Esophagus muscularis mucosa (tissue), 4 donors: ENCODE results near the gene GON4L. TPM values are rescaled to one million over a fixed set of nuclear protein-coding genes. Genes with fewer than 3 reads are reported as not detected.

Source experiments
- DNase-seq: peaks from one replicate; pipeline ENCODE4 v3.0.0-alpha.2; 2017; ENCODE audit errors: extremely low spot score
- H3K27ac ChIP-seq, 4 donors: fragments of 200-600 bp; sonication (generic); replicated peaks in 1 of 4; 1 replicate in 3 of 4; 2 replicates in 1 of 4; pipeline ENCODE4 v1.5.1; 2016 to 2019; ENCODE audit warnings: mild to moderate bottlenecking in 1 of 4
- H3K27me3 ChIP-seq, 4 donors: fragments of 200-600 bp; sonication (generic); one replicate each; pipeline versions ENCODE4 v1.5.1 to v1.6.0; 2016 to 2019
- H3K36me3 ChIP-seq, 4 donors: fragments of 200-600 bp; sonication (generic); one replicate each; pipeline ENCODE4 v1.5.1; 2016 to 2019
- H3K4me1 ChIP-seq, 4 donors: fragments of 200-600 bp; sonication (generic); one replicate each; pipeline ENCODE4 v1.5.1; 2016 to 2019
- H3K4me3 ChIP-seq, 4 donors: fragments of 200-600 bp; sonication (generic); 1 replicate in 2 of 4; 2 replicates in 2 of 4; pipeline ENCODE4 v1.5.1; 2016 to 2019; ENCODE audit warnings: mild to moderate bottlenecking in 4 of 4, moderate library complexity in 1 of 4
- H3K9me3 ChIP-seq, 4 donors: fragments of 200-600 bp; sonication (generic); 1 replicate in 3 of 4; 2 replicates in 1 of 4; pipeline ENCODE4 v1.5.1; 2016 to 2019
- CTCF ChIP-seq, 3 experiments: fragments of 200-600 bp in 2 of 3; fragments of 450-650 bp in 1 of 3; sonication (generic) in 2 of 3; IDR thresholded peaks; one replicate each; pipeline ENCODE4 v1.5.1; 2017 to 2019; ENCODE audit warnings: antibody characterized with exemption in 3 of 3, mild to moderate bottlenecking in 2 of 3, moderate library complexity in 1 of 3
- EP300 ChIP-seq: sonication (generic); formaldehyde crosslinking; IDR thresholded peaks from one replicate; pipeline ENCODE4 v1.6.1; 2017; ENCODE audit warnings: antibody characterized with exemption
- POLR2A ChIP-seq: fragments of 450-650 bp; IDR thresholded peaks from one replicate; pipeline ENCODE4 v1.6.1; 2017; ENCODE audit warnings: antibody characterized with exemption, moderate library complexity, mild to moderate bottlenecking, low read depth
- POLR2AphosphoS5 ChIP-seq, 2 donors: sonication (generic); formaldehyde crosslinking; IDR thresholded peaks; one replicate each; pipeline ENCODE4 v1.6.1; 2017; ENCODE audit warnings: antibody characterized with exemption in 2 of 2
- WGBS: methylation state at CpG from one replicate; pipeline ENCODE4 v1.1.5; 2018; 5-methylcytosine and 5-hydroxymethylcytosine counted together
- intact Hi-C: fragments of 100-400 bp; cut with DNase I; formaldehyde crosslinking; loops from one replicate; pipeline ENCODE4 v1.15.1; 2023
- total RNA-seq, 4 donors: library from RNA; depleted of rRNA; stranded (reverse); fragments of >200 nt; gene quantifications; one replicate each; pipeline versions ENCODE4 v1.1.0 to v1.2.1, GENCODE V29; 2016

Gene GON4L
- total RNA-seq, 4 donors from 2014 or later: 26.5 to 49.8 (median 28.3) TPM

GRCh38 chr1:155871390-155871789 is 14.4 kb upstream of the GON4L start:
- DNase-seq: no peak
- no peaks in the 10 kb centered on the region for H3K9me3 ChIP-seq
- no CpG with 5 or more reads among the region's 1 CpG for WGBS
- peak overlapping the region; percentile 8 to 48 (median 26) for H3K27ac ChIP-seq
- peaks cover 0 to 18% (median 10%) of the 10 kb centered on the region in 4 donors for H3K4me1 ChIP-seq
- peaks cover 0 to 22% (median 9%) of the 10 kb centered on the region in 4 donors for H3K36me3 ChIP-seq
- no peak for TF ChIP-seq CTCF (IDR thresholded peaks at IDR 0.05)
- TF ChIP-seq POLR2A: no peak
- intact Hi-C loops: no loop called here
- no peaks in the 10 kb centered on the region for H3K27me3 ChIP-seq
- H3K4me3 ChIP-seq: no peak overlapping the region

DNA sequence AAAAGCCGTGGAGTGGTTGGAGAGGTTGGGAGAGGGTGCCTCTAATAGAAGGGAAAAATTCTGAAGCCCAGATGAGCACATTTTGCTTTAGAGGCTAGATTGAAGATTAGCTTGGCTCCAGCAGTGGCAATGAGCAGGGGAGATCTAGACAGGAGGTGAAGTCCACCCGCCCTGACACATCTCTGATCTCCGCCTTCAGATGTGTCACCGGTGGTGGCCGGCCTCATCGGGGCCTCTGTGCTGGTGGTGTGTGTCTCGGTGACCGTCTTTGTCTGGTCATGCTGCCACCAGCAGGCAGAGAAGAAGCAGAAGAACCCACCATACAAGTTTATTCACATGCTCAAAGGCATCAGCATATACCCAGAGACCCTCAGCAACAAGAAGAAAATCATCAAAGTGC is 10.8 kb upstream of the GON4L start:
- TF ChIP-seq EP300: no peak
- no peak for TF ChIP-seq POLR2A
- TF ChIP-seq POLR2AphosphoS5 (IDR thresholded peaks at IDR 0.05): no peak
- H3K27me3 ChIP-seq: no peaks in the 10 kb centered on the region
- H3K27ac ChIP-seq: no peak overlapping the region
- no peaks in the 10 kb centered on the region for H3K9me3 ChIP-seq
- H3K4me1 ChIP-seq: peaks cover 0 to 13% (median 9%) of the 10 kb centered on the region in 4 donors
- intact Hi-C loops: loop anchor here (10.0 kb wide), 1 partner anchor 47 kb away; the partner anchor contains the start of gene RIT1
- 88% methylated on average over 8 of the region's 8 CpGs for WGBS
- no peak overlapping the region for H3K4me3 ChIP-seq
- DNase-seq: no peak
- peaks cover 0 to 16% (median 7%) of the 10 kb centered on the region in 4 donors for H3K36me3 ChIP-seq

- Histone ChIP-seq H3K9me3 (no peaks in the 10 kb centered on the region), H3K27me3 (no peaks in the 10 kb centered on the region), H3K27ac (no peak overlapping the region), H3K4me1 (peaks cover 14 to 18% (median 16%) of the 10 kb centered on the region in 4 donors), H3K36me3 (peaks cover 0 to 11% (median 6%) of the 10 kb centered on the region in 4 donors), H3K4me3 (no peak overlapping the region)
- TF ChIP-seq POLR2A: no peak
- DNase-seq: no peak
- intact Hi-C loops: loop anchor here (10.0 kb wide), 1 partner anchor 50 kb away; the partner anchor contains the start of gene RIT1
Measured at GRCh38 chr1:155864393-155864792, 7.4 kb upstream of the GON4L start.

- DNase-seq: no peak
- H3K36me3 ChIP-seq: no peaks in the 10 kb centered on the region
- 100% methylated on average over 2 of the region's 2 CpGs for WGBS
- no peak for TF ChIP-seq POLR2A
- no peak for TF ChIP-seq EP300
- TF ChIP-seq POLR2AphosphoS5 (IDR thresholded peaks at IDR 0.05): no peak
- no peak for TF ChIP-seq CTCF (IDR thresholded peaks at IDR 0.05)
- H3K9me3 ChIP-seq: no peaks in the 10 kb centered on the region
- H3K27ac ChIP-seq: peak overlapping the region in 1 of 4 donors; percentile 92
- intact Hi-C loops: loop anchor here (10.0 kb wide), 1 partner anchor 53 kb away; the partner anchor contains the start of gene RIT1
- no peaks in the 10 kb centered on the region for H3K27me3 ChIP-seq
- H3K4me1 ChIP-seq: peaks cover 15 to 35% (median 31%) of the 10 kb centered on the region in 4 donors
- no peak overlapping the region for H3K4me3 ChIP-seq
Measured at GRCh38 chr1:155861896-155862295, 4.9 kb upstream of the GON4L start.

- peaks cover 21 to 42% (median 38%) of the 10 kb centered on the region in 4 donors for H3K4me1 ChIP-seq
- TF ChIP-seq EP300 (no peak), CTCF (IDR thresholded peaks at IDR 0.05) (no peak), POLR2AphosphoS5 (IDR thresholded peaks at IDR 0.05) (no peak), POLR2A (no peak)
- H3K27ac ChIP-seq: peak overlapping the region; percentile 79 to 92 (median 88)
- DNase-seq: no peak
- intact Hi-C loops: loop anchor here (10.0 kb wide), 1 partner anchor 54 kb away; the partner anchor contains the start of gene RIT1
- no peaks in the 10 kb centered on the region for H3K27me3 ChIP-seq
- no peaks in the 10 kb centered on the region for H3K9me3 ChIP-seq
- 53% methylated on average over 2 of the region's 2 CpGs for WGBS
- no peaks in the 10 kb centered on the region for H3K36me3 ChIP-seq
- H3K4me3 ChIP-seq: peak overlapping the region; percentile 50 to 56 (median 54)
Measured at GRCh38 chr1:155860970-155861510, 4.0 kb upstream of the GON4L start.
